HG02623 (cell line): ENCODE data around the gene CTSZ.
"Not testable (repeated sequence)": the region's sequence is repeated elsewhere in the genome, so short reads cannot be mapped to it uniquely, and the experiment has no call there.

Experiments used
- ATAC-seq: cut with Tn5 transposase; IDR thresholded peaks from one replicate; pipeline ENCODE4 v1.9.1; 2021; ENCODE audit warnings: moderate library complexity; ENCODE audit not compliant: unreplicated experiment

CTSZ gene

GRCh38 chr20:59001068-59001448 lies 6.0 kb downstream of the CTSZ start:
- ATAC-seq, result no peak

- ATAC-seq, result no peak
Observed at GRCh38 chr20:59000326-59000725, 6.7 kb downstream of the CTSZ start.

- no peak for ATAC-seq
Observed at GRCh38 chr20:58998656-58999055, 8.4 kb downstream of the CTSZ start.

DNA sequence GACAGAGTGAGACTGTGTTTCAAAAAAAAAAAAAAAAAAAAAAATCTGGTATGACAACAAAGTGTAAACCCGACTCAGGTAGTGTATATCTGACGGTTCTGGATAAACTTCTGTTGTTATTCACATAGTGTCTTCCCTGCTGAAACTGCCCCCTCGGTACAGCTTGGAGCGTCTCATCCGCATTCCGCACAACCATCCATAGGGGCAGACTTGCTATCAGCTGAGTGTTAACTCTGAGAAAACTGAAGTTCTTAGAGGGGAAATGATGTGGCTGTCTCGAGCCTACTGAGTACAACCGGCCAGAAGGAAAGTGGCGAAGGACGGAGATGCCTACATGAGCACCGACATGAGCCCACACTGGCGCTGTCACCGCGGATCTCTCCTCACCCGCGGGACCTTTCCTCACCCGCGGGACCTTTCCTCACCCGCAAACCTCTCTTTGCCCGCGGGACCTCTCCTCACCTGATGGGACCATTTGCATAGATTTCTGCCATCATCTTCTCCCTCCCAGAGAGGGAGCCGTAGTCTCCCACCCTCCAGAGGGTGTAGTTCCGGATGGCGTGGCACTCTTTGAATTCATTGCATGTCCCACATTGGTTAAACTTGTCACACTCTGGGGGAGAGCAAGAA lies 9.8 kb downstream of the CTSZ start:
- ATAC-seq, result no peak

- ATAC-seq, result no peak
Observed at GRCh38 chr20:58996226-58996611, 10.8 kb downstream of the CTSZ start.

DNA sequence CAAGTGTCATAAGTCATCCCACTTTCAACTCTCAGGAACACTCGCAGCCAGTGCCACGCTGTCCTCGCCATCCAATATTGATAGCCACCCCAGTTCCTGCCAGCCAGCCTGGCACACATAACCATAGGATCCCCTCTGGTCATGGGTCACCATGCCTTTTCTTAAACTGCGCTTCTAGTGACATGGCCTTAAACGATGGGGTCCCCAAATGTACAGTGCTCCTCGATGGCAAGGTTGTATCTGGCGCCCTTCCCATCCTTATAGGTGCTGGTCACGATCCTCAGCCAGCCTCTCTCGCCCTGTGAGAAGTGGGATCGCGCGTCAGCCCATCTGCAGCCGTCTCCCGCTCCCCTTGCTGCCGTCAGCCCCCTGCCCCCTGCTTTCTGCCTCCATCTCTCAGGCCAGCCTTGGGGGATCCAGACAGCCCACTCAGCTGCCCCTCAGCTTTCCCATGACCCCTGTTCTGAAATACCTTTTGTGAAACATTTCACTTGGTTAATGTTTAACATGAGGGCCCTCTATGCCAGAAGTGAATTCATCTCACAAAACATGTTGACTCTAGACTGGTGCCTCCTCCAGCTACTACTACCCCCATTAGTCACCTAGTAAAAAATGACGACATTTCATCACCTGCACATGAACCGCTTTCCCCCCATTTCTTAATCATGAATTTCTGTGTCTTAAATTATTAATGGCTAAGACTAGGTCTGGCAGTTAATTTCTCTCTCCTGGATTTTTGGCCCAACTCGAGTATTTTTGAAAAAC lies 11.4 kb downstream of the CTSZ start:
- no peak for ATAC-seq

GRCh38 chr20:58994390-58995159 lies 12.5 kb downstream of the CTSZ start:
- no peak for ATAC-seq

- ATAC-seq, result no peak
Observed at GRCh38 chr20:58993332-58994248, 13.5 kb downstream of the CTSZ start.

DNA sequence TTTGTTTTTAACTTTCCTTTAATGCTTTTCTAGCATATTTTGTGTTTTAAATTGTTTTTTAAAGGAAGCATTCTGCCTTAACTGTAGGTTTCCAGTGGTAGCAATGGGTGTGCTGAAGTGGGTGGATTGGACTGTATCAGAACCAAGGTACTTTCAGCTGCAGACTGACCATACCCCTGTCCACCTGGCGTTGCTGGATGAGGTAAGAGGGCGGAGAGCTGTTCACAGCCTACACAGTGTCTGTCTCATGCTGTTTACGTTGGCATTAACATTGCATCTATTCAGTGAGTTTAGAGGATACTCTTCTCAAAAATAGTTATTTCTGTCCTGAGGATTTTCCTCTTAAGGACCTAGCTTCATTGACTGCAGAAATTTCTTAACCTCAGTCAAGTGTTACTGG lies 14.1 kb downstream of the CTSZ start:
- ATAC-seq, result no peak

DNA sequence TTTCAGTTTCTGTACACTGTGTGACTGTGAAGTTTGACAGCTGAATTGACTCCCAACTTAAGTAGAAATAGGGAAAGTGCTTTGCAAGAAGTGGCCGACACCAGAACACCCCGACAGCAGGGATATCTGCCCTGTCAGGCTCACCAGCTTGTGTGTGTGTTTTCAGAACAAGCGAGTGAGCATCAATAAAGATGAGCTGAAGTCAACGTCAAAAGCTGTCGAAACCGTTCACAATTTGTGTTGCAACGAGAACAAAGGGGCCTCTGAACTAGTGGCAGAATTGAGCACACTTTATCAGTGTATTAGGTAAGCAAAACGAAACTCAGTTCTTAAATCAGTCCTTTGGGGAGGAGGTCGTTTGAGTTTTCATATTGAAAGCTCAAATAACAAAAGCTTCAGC lies 15.3 kb downstream of the CTSZ start:
- no peak for ATAC-seq

- no peak for ATAC-seq
Observed at GRCh38 chr20:58990651-58991445, 16.2 kb downstream of the CTSZ start.

GRCh38 chr20:58989196-58989595 lies 17.9 kb downstream of the CTSZ start:
- ATAC-seq, result no peak

GRCh38 chr20:58988565-58988882 lies 18.5 kb downstream of the CTSZ start:
- ATAC-seq, result no peak

GRCh38 chr20:58987790-58988564 lies 19.1 kb downstream of the CTSZ start:
- no peak for ATAC-seq

- no peak for ATAC-seq
Observed at GRCh38 chr20:58986968-58987517, 20.0 kb downstream of the CTSZ start.

DNA sequence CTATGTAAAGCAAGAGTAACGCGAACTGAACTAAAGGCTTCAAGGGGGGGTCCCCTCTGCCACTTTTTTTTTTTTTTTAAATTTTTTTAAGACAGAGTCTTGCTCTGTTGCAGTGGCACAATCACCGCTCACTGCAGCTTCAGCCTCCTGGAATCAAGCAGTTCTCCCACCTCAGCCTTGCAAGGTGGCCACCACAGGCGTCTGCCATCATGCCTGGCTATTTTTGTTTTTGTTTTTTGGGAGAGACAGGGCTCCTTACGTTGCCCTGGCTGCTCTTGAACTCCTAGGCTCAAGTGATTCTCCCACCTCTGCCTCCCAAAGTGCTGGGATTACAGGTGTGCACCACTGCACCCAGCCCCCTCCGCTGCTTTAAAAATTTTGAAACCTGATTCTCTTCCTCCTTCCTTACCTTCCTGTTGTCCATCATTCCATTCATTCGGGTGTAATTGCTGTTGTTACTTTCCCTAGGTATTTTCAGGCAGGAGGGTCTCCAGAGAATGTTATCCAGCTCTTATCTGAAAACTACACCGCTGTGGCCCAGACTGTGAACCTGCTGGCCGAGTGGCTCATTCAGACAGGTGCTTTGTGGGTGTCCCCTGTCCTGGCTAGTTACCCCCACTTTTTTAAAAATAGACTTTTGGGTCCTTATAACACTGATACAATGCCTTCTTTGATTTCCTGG lies 20.6 kb downstream of the CTSZ start:
- no peak for ATAC-seq

GRCh38 chr20:58985656-58986055 lies 21.4 kb downstream of the CTSZ start:
- ATAC-seq, result no peak

- ATAC-seq, result no peak
Observed at GRCh38 chr20:58984691-58985090, 22.4 kb downstream of the CTSZ start.

DNA sequence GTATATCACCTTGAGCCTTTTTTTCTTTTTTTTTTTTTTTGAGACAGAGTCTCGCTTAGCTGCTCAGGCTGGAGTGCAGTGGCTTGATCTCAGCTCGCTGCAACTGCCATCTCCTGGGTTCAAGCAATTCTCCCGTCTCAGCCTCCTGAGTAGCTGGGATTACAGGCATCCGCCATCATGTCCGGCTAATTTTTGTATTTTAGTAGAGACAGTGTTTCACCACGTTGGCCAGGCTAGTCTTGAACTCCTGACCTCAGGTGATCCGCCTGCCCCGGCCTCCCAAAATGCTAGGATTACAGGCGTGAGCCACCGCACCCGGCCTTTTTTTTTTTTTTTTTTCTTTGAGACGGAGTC lies 24.0 kb downstream of the CTSZ start:
- not testable (repeated sequence) for ATAC-seq
